Measurements from ENCODE around the gene NEK10. TPM values are rescaled to one million over a fixed set of nuclear protein-coding genes. Genes with fewer than 3 reads are reported as not detected.

The NEK10 gene
- total and polyA plus RNA-seq, 2 of the 4 experiments (the other 2 are of a cell fraction), result 2.2 to 6.6 TPM

DNA sequence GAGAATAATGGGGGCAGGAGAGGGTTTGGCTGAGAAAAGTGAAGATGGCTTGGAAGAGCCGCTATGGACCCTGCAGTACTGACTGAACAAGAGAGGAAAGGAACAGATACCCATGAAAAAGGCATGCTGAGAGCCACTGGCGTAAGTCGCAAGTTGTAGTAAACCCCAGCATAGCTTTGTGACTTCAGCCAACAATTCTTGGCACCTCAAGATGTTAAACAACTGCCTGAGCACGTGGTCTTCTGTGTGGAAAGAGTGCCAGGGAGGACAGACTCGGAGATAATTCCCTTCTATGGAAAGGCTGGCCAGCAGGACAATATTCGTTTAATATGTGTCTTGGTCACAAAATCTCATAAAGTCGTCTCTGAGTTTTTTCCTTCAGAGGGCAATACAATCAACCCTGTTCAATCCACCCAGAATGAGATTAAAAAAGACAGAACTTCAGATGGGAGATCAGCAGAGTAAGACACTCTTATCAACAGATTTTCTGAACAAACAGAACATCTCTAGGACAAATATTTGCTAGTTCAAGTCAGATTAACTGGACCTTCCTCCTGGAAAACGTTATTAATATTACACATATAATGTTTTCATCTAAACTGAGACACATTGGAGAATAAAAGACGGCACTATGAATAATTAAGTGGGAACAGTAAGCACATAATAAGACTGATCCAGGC, 49.2 kb downstream of the NEK10 start:
- Histone ChIP-seq H3K9me1 (ENCODE audit: insufficient read depth, low read length) (peaks cover 7% of the 10 kb centered on the region), H3K23ac (ENCODE audit: low read depth, low read length) (no peak overlapping the region), H3K14ac (replicated peaks; ENCODE audit: low read depth, low read length) (no peak overlapping the region), H2AK5ac (ENCODE audit: low read depth, low read length) (no peak overlapping the region), H3K4me2 (ENCODE audit: low read depth, low read length) (no peak overlapping the region), H4K8ac (ENCODE audit: low read depth in 2 of 2, low read length in 2 of 2) (no peak overlapping the region), H3K4ac (ENCODE audit: low read depth, low read length) (no peak overlapping the region), H2AK9ac (replicated peaks; ENCODE audit: low read depth, low read length, poor library complexity) (no peak overlapping the region), H3K79me1 (ENCODE audit: low read depth in 1 of 2, low read length in 2 of 2) (peaks cover 0 to 2% of the 10 kb centered on the region in 2 experiments; a peak in 1 of 4 replicates), H4K5ac (ENCODE audit: low read depth, low read length) (no peak overlapping the region), H3K27ac (ENCODE audit: insufficient read depth, low read length) (no peak overlapping the region), H3K4me3 (ENCODE audit: insufficient read depth, low read depth, low read length) (no peak overlapping the region), H3K9ac (ENCODE audit: low read depth, low read length) (no peak overlapping the region), H3K27me3 (ENCODE audit: control insufficient read depth, insufficient read depth, low read length) (no peaks in the 10 kb centered on the region), H2BK120ac (ENCODE audit: low read depth, low read length) (no peak overlapping the region), H3K18ac (ENCODE audit: low read depth, low read length) (no peak overlapping the region), H3K4me1 (ENCODE audit: control insufficient read depth, insufficient read depth, low read length) (peaks cover 8% of the 10 kb centered on the region), H2AFZ (replicated peaks; ENCODE audit: low read length, poor library complexity) (no peak overlapping the region), H2BK5ac (ENCODE audit: low read depth, low read length, poor library complexity, severe bottlenecking) (no peak overlapping the region), H4K20me1 (ENCODE audit: insufficient read depth, low read length) (no peaks in the 10 kb centered on the region), H3K9me3 (ENCODE audit: control insufficient read depth, insufficient read depth, low read length) (no peaks in the 10 kb centered on the region), H2BK15ac (ENCODE audit: low read depth, low read length) (no peak overlapping the region), H4K91ac (ENCODE audit: insufficient read depth, low read depth, low read length) (no peak overlapping the region), H3K36me3 (ENCODE audit: control insufficient read depth, insufficient read depth, low read length) (no peaks in the 10 kb centered on the region), H3K56ac (ENCODE audit: extremely low read depth, insufficient read depth, low read length) (no peak overlapping the region), H2BK20ac (ENCODE audit: low read depth, low read length) (no peak overlapping the region)
- ATAC-seq (ENCODE audit: low read depth) (no peak), DNase-seq (no peak)
- intact Hi-C loops (cut with micrococcal nuclease), result no loop called here
- TF ChIP-seq USF2 (IDR thresholded peaks at IDR 0.05; ENCODE audit: low read depth, low read length) (no peak), RAD21 (IDR thresholded peaks at IDR 0.05; ENCODE audit: low read length) (no peak), RFX5 (IDR thresholded peaks at IDR 0.05; ENCODE audit: low read depth, low read length) (no peak), MAZ (IDR thresholded peaks at IDR 0.05; ENCODE audit: borderline replicate concordance, low read depth, low read length) (no peak)
- TF ChIP-seq, protein P1, sequence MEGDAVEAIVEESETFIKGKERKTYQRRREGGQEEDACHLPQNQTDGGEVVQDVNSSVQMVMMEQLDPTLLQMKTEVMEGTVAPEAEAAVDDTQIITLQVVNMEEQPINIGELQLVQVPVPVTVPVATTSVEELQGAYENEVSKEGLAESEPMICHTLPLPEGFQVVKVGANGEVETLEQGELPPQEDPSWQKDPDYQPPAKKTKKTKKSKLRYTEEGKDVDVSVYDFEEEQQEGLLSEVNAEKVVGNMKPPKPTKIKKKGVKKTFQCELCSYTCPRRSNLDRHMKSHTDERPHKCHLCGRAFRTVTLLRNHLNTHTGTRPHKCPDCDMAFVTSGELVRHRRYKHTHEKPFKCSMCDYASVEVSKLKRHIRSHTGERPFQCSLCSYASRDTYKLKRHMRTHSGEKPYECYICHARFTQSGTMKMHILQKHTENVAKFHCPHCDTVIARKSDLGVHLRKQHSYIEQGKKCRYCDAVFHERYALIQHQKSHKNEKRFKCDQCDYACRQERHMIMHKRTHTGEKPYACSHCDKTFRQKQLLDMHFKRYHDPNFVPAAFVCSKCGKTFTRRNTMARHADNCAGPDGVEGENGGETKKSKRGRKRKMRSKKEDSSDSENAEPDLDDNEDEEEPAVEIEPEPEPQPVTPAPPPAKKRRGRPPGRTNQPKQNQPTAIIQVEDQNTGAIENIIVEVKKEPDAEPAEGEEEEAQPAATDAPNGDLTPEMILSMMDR (conservative IDR thresholded peaks at IDR 0.05; ENCODE audit: low read depth, low read length), result no peak
- ChIA-PET CTCF (no interaction called here), POLR2A (ENCODE audit: unreplicated experiment) (no interaction called here)
- dilution Hi-C loops (cut with HindIII; ENCODE audit: low sequenced_read_pairs, unreplicated experiment), result no loop called here
- WGBS, 2 experiments (ENCODE audit: extremely low coverage in 2 of 2, insufficient read length in 1 of 2), result 96% methylated on average over 3 of the region's 9 CpGs; no CpG with 5 or more reads in 1 of the 2 experiments
- BruUV-seq (replicated peaks), result no TSS peak
- in situ Hi-C loops (cut with MboI; ENCODE audit: low sequenced_read_pairs), result loop anchor here (10.0 kb wide), 1 partner anchor 365 kb away; no protein-coding TSS in a partner anchor
